AG08395 (cell line): ENCODE results near the gene MRPL22.
"Not testable (repeated sequence)": the region's sequence is repeated elsewhere in the genome, so short reads cannot be mapped to it uniquely, and the experiment has no call there.

Experiments
- DNase-seq: peaks from one replicate; pipeline ENCODE4 v3.0.0; 2012; ENCODE audit warnings: mixed read lengths, low spot score

The MRPL22 gene

DNA sequence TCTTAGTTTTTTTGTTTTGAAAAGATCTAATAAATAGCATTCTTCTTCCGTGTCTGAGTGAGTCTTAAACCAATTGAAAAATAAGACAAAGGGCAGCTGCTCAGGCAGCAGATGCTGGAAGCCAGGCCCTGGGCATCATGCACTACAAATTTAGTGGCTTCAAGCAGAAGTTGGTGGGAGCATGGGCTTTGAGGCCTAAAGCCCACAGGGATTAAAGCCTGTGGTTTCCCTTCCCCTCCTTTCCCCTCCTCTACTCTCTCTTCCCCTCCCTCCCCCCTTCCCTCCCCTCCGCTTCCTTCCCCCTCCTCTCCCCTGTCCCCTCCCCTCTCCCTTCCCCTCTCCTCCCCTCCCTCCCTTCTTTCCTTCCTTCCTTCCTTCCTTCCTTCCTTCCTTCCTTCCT, 52.6 kb downstream of the MRPL22 start:
- DNase-seq: no peak

DNA sequence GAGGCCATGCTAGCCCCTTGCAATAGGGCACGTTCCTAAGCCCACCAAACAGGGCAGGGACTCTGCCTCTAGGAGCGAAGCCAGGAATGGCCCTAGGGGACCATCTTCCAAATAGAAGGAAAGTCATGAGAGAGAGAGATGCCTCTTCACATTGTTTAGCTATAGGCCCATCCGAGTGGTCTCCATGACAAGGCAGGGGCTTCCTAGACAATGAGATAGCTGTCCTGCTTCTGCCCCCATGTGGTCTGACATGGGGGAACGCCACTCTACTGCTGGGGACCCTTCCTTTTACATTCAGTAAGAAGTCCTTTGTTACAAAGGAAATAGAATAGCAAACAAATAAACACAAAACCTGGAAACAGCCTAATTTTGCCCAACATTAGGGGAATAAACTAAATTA, 54.8 kb downstream of the MRPL22 start:
- DNase-seq: no peak

DNA sequence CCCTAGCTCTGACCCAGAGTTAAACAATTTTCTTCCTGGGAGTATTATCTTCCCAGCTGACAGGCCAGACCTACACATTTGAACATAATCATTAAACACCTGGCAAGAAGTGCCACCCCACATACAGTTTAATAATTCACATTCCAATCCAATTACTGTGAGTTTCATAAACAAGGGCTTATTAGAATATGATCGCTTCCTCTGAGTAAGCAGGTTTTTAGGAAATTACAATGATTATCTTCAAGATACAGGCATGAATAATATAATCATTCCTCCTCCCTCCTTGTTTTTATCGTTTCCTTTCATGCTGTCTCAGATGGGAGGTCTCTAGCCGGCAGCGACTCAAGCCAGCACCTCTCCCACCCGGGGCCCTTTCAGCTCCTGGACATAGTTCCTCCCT, 56.9 kb downstream of the MRPL22 start:
- no peak for DNase-seq

DNA sequence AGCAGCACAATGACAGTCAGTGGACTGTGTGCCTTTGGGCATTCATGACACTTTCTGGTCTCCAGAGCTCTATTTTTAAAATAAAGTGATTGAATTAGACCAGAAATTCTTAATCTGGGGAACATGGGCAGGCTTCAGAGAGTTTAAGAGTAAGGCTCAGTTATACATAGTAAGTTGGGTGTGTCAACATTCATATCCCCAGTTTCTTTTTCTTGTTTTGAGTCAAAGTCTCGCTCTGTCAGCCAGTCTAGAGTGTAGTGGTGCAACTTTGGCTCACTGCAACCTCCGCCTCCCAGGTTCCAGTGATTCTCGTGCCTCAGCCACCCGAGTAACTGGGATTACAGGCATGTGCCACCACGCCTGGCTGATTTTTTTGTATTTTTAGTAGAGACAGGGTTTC, 59.0 kb downstream of the MRPL22 start:
- DNase-seq: no peak

DNA sequence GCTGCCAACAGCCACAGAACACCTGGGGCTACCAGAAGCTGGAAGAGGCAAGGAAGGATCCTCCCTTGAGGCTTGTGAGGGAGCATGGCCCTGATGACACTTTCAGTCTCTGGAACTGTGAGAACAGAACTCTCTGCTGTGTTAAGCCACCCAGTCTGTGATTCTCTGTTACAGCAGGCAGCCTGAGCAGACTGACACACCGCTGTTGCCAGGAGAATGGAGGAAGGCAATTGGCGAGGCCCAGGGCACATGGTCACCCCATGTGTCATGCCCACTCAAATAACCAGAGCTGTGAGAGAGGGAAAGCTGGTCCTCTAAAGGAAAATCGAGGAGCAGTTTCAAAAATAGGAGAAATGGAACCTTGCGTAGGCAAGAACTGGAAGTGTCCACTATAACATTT, 60.6 kb downstream of the MRPL22 start:
- no peak for DNase-seq

- DNase-seq: not testable (repeated sequence)
Observed at GRCh38 chr5:155002722-155003121, 61.8 kb downstream of the MRPL22 start.

GRCh38 chr5:155004138-155004744, 63.4 kb downstream of the MRPL22 start:
- no peak for DNase-seq

- not testable (repeated sequence) for DNase-seq
Observed at GRCh38 chr5:155006265-155006664, 65.4 kb downstream of the MRPL22 start.

GRCh38 chr5:155008669-155009068, 67.8 kb downstream of the MRPL22 start:
- DNase-seq: no peak

GRCh38 chr5:155010881-155011280, 70.0 kb downstream of the MRPL22 start:
- DNase-seq: no peak

DNA sequence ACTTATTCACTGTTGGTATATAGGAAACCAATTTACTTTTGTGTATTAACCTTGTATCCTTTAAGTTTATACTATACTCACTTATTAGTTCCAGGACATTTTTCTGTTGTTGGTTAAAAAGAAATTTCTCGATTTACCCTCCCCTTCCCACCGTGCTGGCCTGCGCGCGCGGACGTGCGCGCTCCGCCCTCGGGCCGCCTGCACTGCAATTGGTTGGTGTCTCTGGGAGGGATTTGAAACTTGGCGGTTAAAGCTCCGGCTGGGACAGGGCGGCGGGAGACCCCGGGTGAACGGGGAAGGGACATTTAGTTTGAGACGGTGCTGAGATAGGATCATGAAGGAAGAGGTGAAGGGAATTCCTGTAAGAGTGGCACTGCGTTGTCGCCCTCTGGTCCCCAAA, 72.7 kb downstream of the MRPL22 start, which contains the start of gene KIF4B:
Gene KIF4B, plus strand, starts transcription at position 230 of the 400 bp plus-strand sequence. Its CDS starts 105 bp downstream, at position 335.
- DNase-seq: no peak

DNA sequence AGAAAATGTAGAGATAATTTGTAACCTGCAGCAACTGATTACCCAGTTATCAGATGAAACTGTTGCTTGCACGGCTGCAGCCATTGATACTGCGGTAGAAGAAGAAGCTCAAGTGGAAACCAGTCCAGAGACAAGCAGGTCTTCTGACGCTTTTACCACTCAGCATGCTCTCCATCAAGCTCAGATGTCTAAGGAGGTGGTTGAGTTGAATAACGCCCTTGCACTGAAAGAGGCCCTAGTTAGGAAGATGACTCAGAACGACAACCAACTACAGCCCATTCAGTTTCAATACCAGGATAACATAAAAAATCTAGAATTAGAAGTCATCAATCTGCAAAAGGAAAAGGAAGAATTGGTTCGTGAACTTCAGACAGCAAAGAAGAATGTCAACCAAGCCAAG, 74.4 kb downstream of the MRPL22 start:
- no peak for DNase-seq

DNA sequence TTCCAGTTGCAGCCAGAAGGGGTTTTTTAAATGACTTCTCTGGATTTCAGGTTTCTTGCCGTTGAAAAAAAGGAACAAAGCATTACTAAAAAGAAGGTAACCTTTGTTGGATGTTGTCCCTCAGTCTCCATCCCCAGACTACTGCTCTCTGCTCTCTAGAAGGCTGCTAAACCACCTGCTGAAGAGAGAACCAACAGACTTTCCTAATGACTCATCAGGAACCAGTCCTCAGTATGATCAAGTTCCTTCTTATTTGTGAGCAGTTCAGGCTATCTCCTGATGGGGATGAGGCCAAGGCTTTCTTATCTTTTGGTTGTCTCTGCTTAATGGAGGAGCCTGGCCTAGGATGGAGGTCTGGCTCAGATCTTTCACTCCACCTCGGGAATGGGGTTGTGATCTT, 76.7 kb downstream of the MRPL22 start:
- no peak for DNase-seq
